ENCODE measurements around the gene ADGRB3. TPM values are rescaled to one million over a fixed set of nuclear protein-coding genes. Genes with fewer than 3 reads are reported as not detected.

Gene ADGRB3
- total and polyA plus RNA-seq, 8 donors = 0.04 to 0.34 (median 0.21) TPM

GRCh38 chr6:68677058-68677457, 42.0 kb downstream of the ADGRB3 start:
- 52 to 75% methylated on average over 3 of the region's 3 CpGs for WGBS, 2 donors
- DNase-seq = no peak
- no peaks in the 10 kb centered on the region for H3K27me3 ChIP-seq

DNA sequence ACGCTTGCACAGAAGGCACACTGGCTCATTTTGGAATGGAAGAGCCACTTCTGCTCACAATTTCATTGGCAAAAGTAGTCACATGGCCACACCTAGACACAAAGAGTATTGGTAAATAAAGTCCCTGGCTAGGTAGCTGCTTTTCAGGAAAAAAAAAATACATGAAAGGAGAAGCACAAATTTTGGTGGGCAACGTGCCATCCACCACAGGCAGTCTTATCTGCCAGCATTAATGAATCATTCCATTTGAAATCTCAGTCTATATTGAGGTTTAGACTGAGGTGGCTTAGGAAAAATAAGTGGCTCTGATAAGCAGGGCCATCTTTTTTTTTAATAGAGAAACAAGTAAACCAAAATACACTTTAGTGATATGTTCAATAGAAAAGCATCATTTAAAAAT, 44.3 kb downstream of the ADGRB3 start:
- Histone ChIP-seq H3K27ac (no peak overlapping the region), H3K4me3 (no peak overlapping the region), H3K9me3 (no peaks in the 10 kb centered on the region), H3K27me3 (no peaks in the 10 kb centered on the region), H3K4me1 (no peaks in the 10 kb centered on the region), H3K36me3 (no peaks in the 10 kb centered on the region)
- ATAC-seq = no peak
- DNase-seq = no peak
- intact Hi-C loops (cut with DNase I) = no loop called here
- 27 to 47% methylated on average over 2 of the region's 2 CpGs for WGBS, 2 donors
- no peak for FAIRE-seq
- TF ChIP-seq, protein P1, sequence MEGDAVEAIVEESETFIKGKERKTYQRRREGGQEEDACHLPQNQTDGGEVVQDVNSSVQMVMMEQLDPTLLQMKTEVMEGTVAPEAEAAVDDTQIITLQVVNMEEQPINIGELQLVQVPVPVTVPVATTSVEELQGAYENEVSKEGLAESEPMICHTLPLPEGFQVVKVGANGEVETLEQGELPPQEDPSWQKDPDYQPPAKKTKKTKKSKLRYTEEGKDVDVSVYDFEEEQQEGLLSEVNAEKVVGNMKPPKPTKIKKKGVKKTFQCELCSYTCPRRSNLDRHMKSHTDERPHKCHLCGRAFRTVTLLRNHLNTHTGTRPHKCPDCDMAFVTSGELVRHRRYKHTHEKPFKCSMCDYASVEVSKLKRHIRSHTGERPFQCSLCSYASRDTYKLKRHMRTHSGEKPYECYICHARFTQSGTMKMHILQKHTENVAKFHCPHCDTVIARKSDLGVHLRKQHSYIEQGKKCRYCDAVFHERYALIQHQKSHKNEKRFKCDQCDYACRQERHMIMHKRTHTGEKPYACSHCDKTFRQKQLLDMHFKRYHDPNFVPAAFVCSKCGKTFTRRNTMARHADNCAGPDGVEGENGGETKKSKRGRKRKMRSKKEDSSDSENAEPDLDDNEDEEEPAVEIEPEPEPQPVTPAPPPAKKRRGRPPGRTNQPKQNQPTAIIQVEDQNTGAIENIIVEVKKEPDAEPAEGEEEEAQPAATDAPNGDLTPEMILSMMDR (IDR thresholded peaks at IDR 0.05) = no peak

More at GRCh38 chr6:68677058-68677457, 42.0 kb downstream of the ADGRB3 start:
- H3K4me1 ChIP-seq = no peaks in the 10 kb centered on the region
- FAIRE-seq (no peak), ATAC-seq (no peak)
- H3K27ac ChIP-seq = no peak overlapping the region
- H3K9me3 ChIP-seq = no peaks in the 10 kb centered on the region
- no peaks in the 10 kb centered on the region for H3K36me3 ChIP-seq
- H3K4me3 ChIP-seq = no peak overlapping the region
- intact Hi-C loops (cut with DNase I) = no loop called here
- TF ChIP-seq, protein P1 (IDR thresholded peaks at IDR 0.05) = no peak

GRCh38 chr6:68680264-68680663, 45.2 kb downstream of the ADGRB3 start:
- WGBS, 2 donors = 62 to 68% methylated on average over 2 of the region's 2 CpGs
- no peak for FAIRE-seq
- TF ChIP-seq, protein P1 (IDR thresholded peaks at IDR 0.05) = no peak

DNA sequence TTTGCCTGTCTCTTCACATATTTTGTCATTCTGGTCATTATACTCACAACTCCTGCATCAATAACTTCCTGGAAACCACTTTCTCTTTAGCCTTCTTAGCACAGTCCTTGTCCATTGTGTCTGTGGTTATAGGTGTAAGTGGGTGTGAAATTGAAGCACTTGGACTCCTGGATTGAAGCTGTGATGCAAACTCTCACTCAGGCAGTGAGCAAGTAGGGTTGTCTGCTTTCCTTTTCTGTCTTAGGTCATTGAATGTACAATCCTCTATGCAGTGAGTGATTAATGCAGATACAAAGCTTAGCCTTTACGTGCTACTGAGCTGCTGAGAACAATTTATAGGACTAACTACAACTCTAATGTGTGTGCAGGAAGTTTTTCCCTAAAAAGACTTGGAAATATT, 54.8 kb downstream of the ADGRB3 start:
- Histone ChIP-seq H3K27me3 (no peaks in the 10 kb centered on the region), H3K36me3 (no peaks in the 10 kb centered on the region), H3K27ac (no peak overlapping the region), H3K4me1 (no peaks in the 10 kb centered on the region), H3K9me3 (no peaks in the 10 kb centered on the region), H3K4me3 (no peak overlapping the region)
- TF ChIP-seq, protein P1 (IDR thresholded peaks at IDR 0.05) = no peak
- no peak for DNase-seq
- intact Hi-C loops (cut with DNase I) = no loop called here
- ATAC-seq = no peak
- FAIRE-seq = no peak
- WGBS, 2 donors = 18 to 21% methylated on average over 1 of the region's 1 CpG

More at GRCh38 chr6:68680264-68680663, 45.2 kb downstream of the ADGRB3 start:
- Histone ChIP-seq H3K4me1 (no peaks in the 10 kb centered on the region), H3K36me3 (no peaks in the 10 kb centered on the region), H3K27ac (no peak overlapping the region), H3K27me3 (no peaks in the 10 kb centered on the region), H3K9me3 (no peaks in the 10 kb centered on the region), H3K4me3 (no peak overlapping the region)
- DNase-seq (no peak), ATAC-seq (no peak)
- intact Hi-C loops (cut with DNase I) = no loop called here

DNA sequence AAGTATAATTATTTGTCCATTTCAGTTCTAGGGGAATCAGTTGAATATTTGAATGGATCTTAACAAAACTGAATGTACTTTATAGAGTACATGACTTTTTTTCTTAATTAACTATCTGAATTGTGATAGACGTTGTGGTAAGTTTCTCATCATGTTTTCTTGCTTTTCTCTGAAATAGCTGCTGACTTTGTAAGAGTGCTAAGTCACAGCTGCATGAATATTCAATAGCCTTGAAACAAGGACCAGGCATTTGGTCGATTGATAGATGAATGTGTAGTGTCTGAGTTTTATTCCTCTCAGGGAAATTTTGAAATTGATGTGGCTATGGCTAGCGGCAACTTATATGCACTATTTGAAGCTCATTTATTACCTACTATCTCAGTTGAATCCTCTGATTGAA, 56.0 kb downstream of the ADGRB3 start:
- Histone ChIP-seq H3K4me1 (no peaks in the 10 kb centered on the region), H3K27me3 (no peaks in the 10 kb centered on the region), H3K27ac (no peak overlapping the region), H3K9me3 (no peaks in the 10 kb centered on the region), H3K4me3 (no peak overlapping the region), H3K36me3 (no peaks in the 10 kb centered on the region)
- ATAC-seq = no peak
- FAIRE-seq = no peak
- 44 to 51% methylated on average over 3 of the region's 3 CpGs for WGBS, 2 donors
- TF ChIP-seq, protein P1 (IDR thresholded peaks at IDR 0.05) = no peak
- intact Hi-C loops (cut with DNase I) = no loop called here
- DNase-seq = no peak

All from pancreas (tissue), 10 donors.